Measurements from ENCODE around the gene F13B.

GRCh38 chr1:197016751-197017150, 50.3 kb downstream of the F13B start:
- TF ChIP-seq EZH2phosphoT487 (IDR thresholded peaks at IDR 0.05; ENCODE audit: borderline replicate concordance, low read depth, low read length) = no peak
- no peak for TF ChIP-seq CTCF (conservative IDR thresholded peaks at IDR 0.05; ENCODE audit: low read length)

All from OCI-LY7 (cell line).